ENCODE results near the gene FN3KRP.

The FN3KRP gene

DNA sequence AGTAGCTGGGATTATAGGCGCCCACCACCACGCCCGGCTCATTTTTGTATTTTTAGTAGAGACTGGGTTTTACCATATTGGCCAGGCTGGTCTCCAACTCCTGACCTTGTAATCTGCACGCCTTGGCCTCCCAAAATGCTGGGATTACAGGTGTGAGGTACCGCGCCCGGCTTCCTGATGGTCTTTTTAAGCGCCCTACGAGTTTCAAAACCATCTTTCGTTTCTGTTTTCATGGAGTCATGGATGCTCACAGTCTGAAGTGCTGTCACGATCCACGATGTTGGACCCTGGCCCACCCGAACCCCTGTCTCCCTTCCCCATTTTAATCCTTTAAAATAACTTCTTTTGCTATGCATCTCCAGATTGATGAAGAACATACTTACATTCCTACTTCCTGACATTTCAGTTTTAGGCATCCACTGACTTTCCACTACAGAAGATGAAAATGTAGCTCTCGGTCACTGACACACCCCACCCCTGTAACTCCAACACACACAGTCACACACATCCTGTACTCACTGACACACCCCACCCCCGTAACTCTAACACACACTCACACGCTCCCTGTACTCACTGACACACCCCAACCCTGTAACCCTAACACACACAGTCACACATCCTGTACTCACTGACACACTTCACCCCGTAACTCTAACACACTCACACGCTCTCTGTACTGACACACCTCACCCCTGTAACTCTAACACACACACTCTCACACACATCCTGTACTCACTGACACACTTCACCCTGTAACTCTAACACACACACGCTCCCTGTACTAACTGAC is 45.6 kb upstream of the FN3KRP start:
- Histone ChIP-seq H3K27me3 (replicated peaks; ENCODE audit: control insufficient read depth, insufficient read depth, low read length) (no peaks in the 10 kb centered on the region), H3K36me3 (ENCODE audit: control insufficient read depth, insufficient read depth, low read length) (no peaks in the 10 kb centered on the region), H3K4me3 (replicated peaks; ENCODE audit: low read depth, low read length) (no peak overlapping the region)
- TF ChIP-seq, protein P1, sequence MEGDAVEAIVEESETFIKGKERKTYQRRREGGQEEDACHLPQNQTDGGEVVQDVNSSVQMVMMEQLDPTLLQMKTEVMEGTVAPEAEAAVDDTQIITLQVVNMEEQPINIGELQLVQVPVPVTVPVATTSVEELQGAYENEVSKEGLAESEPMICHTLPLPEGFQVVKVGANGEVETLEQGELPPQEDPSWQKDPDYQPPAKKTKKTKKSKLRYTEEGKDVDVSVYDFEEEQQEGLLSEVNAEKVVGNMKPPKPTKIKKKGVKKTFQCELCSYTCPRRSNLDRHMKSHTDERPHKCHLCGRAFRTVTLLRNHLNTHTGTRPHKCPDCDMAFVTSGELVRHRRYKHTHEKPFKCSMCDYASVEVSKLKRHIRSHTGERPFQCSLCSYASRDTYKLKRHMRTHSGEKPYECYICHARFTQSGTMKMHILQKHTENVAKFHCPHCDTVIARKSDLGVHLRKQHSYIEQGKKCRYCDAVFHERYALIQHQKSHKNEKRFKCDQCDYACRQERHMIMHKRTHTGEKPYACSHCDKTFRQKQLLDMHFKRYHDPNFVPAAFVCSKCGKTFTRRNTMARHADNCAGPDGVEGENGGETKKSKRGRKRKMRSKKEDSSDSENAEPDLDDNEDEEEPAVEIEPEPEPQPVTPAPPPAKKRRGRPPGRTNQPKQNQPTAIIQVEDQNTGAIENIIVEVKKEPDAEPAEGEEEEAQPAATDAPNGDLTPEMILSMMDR (IDR thresholded peaks at IDR 0.05; ENCODE audit: insufficient read depth, low read length, poor library complexity, severe bottlenecking) = no peak
- DNase-seq (ENCODE audit: extremely low read depth, insufficient read length) = no peak

DNA sequence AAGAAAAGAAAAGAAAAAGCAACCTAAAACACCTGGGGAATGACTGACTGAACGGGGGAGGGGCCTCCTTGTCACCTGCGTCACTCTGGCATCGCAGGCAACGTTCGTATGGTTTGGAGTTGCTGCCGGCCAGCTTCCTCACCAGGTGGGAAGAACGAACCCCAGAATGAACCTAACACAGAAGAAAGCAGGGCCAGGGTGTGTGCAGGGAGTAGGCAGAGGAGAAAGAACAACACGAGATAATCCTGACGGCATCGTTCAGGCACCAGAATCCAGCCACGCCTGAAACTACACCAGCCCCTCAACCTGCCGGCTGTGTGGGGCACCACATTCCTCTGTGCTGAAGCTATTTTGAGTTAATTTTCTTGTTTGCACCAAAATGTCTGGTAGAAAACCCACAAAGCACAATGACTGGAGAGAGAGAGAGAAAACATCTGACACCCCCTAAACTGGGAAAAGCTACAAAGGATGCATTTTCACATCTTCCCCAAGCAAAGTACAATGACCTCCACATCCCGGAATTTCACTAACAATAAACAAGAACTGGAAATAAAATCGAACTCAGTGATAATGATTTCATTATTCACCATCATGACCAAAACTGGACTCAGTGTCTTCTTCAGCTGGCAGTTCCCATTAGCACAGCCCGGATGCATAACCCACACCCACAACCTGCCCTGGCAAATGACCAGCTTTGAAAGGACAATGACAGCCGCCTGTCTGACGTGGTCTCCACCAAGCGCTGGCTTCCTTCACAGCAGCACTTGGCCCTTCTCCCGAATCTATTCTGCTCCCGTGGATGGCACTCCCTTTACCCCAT is 41.6 kb upstream of the FN3KRP start:
- H3K4me3 ChIP-seq (replicated peaks; ENCODE audit: low read depth, low read length) = no peak overlapping the region
- no peak for DNase-seq (ENCODE audit: extremely low read depth, insufficient read length)
- H3K36me3 ChIP-seq (ENCODE audit: control insufficient read depth, insufficient read depth, low read length) = no peaks in the 10 kb centered on the region
- TF ChIP-seq, protein P1 (IDR thresholded peaks at IDR 0.05; ENCODE audit: insufficient read depth, low read length, poor library complexity, severe bottlenecking) = no peak
- H3K27me3 ChIP-seq (replicated peaks; ENCODE audit: control insufficient read depth, insufficient read depth, low read length) = no peaks in the 10 kb centered on the region

DNA sequence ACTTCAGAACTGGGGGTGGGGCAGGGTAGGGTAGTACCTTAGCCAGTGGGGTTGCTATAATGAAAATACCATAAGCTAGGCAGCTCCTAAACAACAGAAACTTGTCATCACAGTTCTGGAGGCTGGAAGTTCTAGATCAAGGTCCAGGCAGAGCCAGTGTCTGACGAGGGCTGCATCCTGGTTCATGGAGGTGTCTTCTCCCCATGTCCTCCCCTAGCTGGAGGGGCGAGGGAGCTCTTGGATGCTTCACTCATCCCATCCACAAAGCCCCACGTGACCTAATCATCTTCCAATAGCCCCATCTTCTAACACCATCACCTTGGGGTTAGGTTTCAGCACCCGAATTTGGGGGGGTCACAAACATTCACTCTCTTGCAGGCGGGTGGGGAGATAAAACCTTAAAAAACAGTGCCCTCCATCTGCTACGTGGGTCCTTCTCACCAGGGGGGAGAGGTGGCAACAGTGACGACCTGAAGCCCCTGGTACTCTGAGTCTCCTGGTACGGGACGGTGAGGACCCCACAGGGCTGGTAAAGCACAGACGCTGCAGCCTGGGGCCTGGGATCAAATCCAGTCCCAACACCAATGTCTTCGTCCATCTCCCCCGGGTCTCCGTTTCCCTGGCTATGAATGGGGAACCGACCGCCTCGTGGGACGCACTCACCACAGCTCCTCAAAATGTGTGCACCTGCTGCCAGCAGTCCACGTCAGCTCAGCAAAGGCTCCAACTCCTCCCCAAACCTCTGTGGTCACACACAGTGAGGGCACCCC is 40.8 kb upstream of the FN3KRP start:
- TF ChIP-seq, protein P1 (IDR thresholded peaks at IDR 0.05; ENCODE audit: insufficient read depth, low read length, poor library complexity, severe bottlenecking) = no peak
- no peaks in the 10 kb centered on the region for H3K27me3 ChIP-seq (replicated peaks; ENCODE audit: control insufficient read depth, insufficient read depth, low read length)
- DNase-seq (ENCODE audit: extremely low read depth, insufficient read length) = no peak

DNA sequence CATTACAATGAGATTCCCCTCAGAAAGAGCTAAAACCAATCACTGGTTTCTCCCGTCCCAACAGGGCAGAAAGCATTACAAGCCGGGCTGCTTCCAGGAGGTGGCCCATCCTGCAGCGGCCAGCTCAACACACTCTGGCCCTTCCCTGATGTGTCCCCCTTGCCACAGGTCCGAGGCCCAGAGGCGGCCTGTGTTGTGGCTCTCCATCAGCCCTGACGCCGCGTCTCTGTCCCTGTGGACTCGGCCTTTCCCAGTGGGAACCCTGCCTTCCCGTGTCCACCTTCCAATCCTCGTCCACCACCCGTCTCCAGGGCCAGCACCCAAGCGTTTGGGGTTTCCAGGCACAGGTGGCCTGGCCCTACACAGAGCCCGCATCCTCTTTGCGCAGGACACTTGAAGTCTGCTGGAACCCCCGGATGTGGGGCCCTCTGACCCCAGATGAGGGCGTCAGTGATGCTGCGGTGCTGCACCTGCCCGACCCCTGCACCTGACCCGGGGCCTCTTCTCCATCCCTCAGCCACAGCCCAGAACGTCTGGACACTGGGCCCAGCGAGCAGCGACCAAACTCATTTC is 39.1 kb upstream of the FN3KRP start:
- Histone ChIP-seq H3K27me3 (replicated peaks; ENCODE audit: control insufficient read depth, insufficient read depth, low read length) (no peaks in the 10 kb centered on the region), H3K36me3 (ENCODE audit: control insufficient read depth, insufficient read depth, low read length) (no peaks in the 10 kb centered on the region), H3K4me3 (replicated peaks; ENCODE audit: low read depth, low read length) (no peak overlapping the region)
- TF ChIP-seq, protein P1 (IDR thresholded peaks at IDR 0.05; ENCODE audit: insufficient read depth, low read length, poor library complexity, severe bottlenecking) = no peak
- DNase-seq (ENCODE audit: extremely low read depth, insufficient read length) = no peak

More for the DNA sequence above, 40.8 kb upstream of the FN3KRP start:
- Histone ChIP-seq H3K36me3 (ENCODE audit: control insufficient read depth, insufficient read depth, low read length) (no peaks in the 10 kb centered on the region), H3K4me3 (replicated peaks; ENCODE audit: low read depth, low read length) (no peak overlapping the region)

DNA sequence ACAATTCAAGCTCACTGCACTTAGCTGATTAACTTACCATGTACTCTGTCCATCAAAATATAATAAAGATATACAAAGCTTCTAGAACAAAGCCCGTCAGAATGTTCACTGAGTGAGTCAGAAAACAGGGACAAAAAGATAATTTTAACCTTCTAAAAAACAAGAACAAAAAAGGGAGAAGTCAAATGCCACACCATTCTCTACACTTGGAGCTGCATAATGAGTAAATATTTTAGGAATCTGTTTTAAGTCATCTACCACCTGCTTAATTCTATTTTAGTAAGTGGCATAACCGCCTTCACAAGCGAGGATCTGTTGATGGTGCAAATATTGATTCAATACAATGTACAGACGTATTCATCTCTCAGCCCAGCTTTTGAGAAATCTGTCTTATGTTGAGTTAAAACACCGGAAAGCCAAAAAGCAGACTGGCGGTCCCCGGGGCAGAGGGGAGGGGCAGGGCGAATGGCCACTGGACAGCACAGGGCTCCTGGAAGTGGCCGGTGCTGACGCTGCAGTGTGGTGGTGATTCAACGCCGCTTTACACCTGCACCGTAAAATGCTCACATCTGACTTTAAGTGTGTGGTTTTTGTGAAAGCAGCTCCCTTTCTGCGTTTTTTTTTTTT is 38.1 kb upstream of the FN3KRP start:
- H3K4me3 ChIP-seq (replicated peaks; ENCODE audit: low read depth, low read length) = no peak overlapping the region
- H3K36me3 ChIP-seq (ENCODE audit: control insufficient read depth, insufficient read depth, low read length) = no peaks in the 10 kb centered on the region
- DNase-seq (ENCODE audit: extremely low read depth, insufficient read length) = no peak
- TF ChIP-seq, protein P1 (IDR thresholded peaks at IDR 0.05; ENCODE audit: insufficient read depth, low read length, poor library complexity, severe bottlenecking) = no peak
- no peaks in the 10 kb centered on the region for H3K27me3 ChIP-seq (replicated peaks; ENCODE audit: control insufficient read depth, insufficient read depth, low read length)
